ENCODE data around the gene HAGHL.

Gene HAGHL

DNA sequence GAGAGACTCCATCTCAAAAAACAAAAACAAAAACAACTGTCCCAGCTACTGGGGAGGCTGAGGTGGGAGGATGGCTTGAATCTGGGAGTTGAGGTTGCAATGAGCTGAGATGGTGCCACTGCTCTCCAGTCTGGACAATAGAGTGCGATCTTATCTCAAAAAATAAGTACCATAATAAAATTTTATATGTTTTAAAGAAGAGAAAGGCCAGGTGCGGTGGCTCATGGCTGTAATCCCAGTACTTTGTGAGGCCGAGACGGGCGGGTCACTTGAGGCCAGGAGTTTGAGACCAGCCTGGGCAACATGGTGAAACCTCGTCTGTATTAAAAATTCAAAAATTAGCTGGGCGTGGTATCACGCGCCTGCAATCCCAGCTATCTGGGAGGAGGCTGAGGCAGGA lies 49.9 kb downstream of the HAGHL start:
- DNase-seq = no peak

GRCh38 chr16:777826-778225 lies 50.9 kb downstream of the HAGHL start:
- no peak for DNase-seq

DNA sequence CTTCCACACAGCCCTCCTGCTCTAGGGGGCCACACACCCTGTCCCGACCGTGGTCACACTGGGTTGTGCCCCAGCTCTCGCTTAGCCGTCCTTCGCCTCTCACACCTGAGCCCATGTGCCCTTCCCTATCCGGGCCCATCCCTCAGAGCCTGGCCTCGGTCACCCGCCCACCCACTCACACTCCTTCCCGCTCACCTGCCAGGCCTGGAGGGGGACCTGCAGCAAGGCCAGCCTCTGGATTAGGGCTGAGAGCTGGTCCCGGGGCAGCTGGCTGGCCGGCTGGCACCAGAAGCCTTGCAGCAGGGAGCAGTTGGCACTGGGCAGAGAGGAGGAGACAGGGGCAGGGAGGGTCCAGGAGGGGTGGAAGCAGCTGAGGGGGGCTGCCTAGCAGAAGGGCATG lies 51.5 kb downstream of the HAGHL start:
- no peak for DNase-seq

DNA sequence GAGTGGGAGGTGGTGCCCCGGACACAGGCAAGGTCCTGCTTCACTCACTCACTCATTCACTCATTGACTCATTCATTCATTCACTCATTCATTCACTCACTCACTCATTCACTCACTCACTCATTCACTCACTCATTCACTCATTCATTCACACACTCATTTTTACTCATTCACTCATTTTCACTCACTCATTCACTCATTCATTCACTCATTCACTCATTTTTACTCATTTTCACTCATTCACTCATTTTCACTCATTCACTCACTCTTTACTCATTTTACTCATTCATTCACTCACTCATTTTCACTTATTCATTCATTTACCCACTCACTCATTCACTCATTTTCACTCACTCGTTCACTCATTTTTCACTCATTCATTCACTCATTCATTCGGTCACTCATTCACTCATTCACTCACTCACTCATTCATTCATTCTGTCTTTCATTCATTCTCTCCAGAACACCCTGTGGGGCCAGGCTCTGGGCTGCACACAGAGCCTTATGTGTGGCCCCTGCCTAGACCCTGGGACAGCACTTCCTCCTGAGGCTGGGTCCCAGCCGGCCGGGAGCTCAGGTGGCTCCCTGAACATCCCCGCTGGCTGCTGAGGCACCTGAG lies 52.1 kb downstream of the HAGHL start:
- DNase-seq = no peak
